Erythroblast (primary cell): ENCODE measurements around the gene PDZRN4.

Experiments used
- GATA1 ChIP-seq: IDR thresholded peaks from 2 replicates; pipeline ENCODE4 v1.6.1; 2011; ENCODE audit warnings: low read depth, mild to moderate bottlenecking, control low read depth, low read length, moderate library complexity
- POLR2A ChIP-seq: IDR thresholded peaks from 2 replicates; pipeline ENCODE4 v1.6.1; 2011; ENCODE audit warnings: mild to moderate bottlenecking, low read length

- TF ChIP-seq POLR2A (no peak), GATA1 (no peak)
Observed at GRCh38 chr12:41532072-41532471, 344.0 kb downstream of the PDZRN4 start.
